22Rv1 (cell line): Measurements from ENCODE around the gene TRIM31.

Experiments used
- CTCF ChIP-seq: fragments of 450-650 bp; IDR thresholded peaks from 2 replicates; pipeline ENCODE4 v1.5.1; 2017; ENCODE audit warnings: mild to moderate bottlenecking
- ZFX ChIP-seq: fragments of 450-650 bp; IDR thresholded peaks from 2 replicates; pipeline ENCODE4 v1.6.1; 2017; ENCODE audit warnings: antibody characterized with exemption, borderline replicate concordance

GRCh38 chr6:30075790-30076732, 36.8 kb downstream of the TRIM31 start:
- TF ChIP-seq CTCF: peak; percentile 70
- no peak for TF ChIP-seq ZFX
